Pancreas (tissue), 10 donors: ENCODE data around the gene RNPEPL1. TPM values are rescaled to one million over a fixed set of nuclear protein-coding genes. Genes with fewer than 3 reads are reported as not detected.
A peak's percentile ranks its signal among the peaks of the same experiment; 100 is the strongest.
"Not testable (repeated sequence)": the region's sequence is repeated elsewhere in the genome, so short reads cannot be mapped to it uniquely, and the experiment has no call there.

ENCODE experiments used
- ATAC-seq, 4 donors: fragments of 200-7000 bp; cut with Tn5 transposase; one replicate each; pipeline versions ENCODE4 v1.8.0 to v1.9.1; 2020; ENCODE audit warnings: mild to moderate bottlenecking in 4 of 4, moderate library complexity in 4 of 4
- DNase-seq, 6 donors: peaks; one replicate each; pipeline ENCODE4 v3.0.0-alpha.2; 2020
- FAIRE-seq: peaks from 2 replicates; lab custom pipeline; 2012; peaks lifted over from hg19 to GRCh38; lab: Jason Lieb, UNC
- H3K27ac ChIP-seq, 4 donors: fragments of 200-600 bp; sonication (generic); 1 replicate in 3 of 4; 2 replicates in 1 of 4; pipeline versions ENCODE4 v1.5.0 to v1.8.0; 2020
- H3K27me3 ChIP-seq, 4 donors: fragments of 200-600 bp; one replicate each; pipeline ENCODE4 v1.8.0; 2021
- H3K36me3 ChIP-seq, 3 donors: fragments of 200-600 bp; sonication (generic) in 1 of 3; one replicate each; pipeline versions ENCODE4 v1.5.0 to v1.8.0; 2020 to 2021
- H3K4me1 ChIP-seq, 3 donors: fragments of 200-600 bp; one replicate each; pipeline ENCODE4 v1.8.0; 2021
- H3K4me3 ChIP-seq, 4 donors: fragments of 200-600 bp; sonication (generic) in 2 of 4; one replicate each; pipeline versions ENCODE4 v1.5.0 to v1.8.0; 2020 to 2021
- H3K9me3 ChIP-seq, 4 donors: fragments of 200-600 bp; one replicate each; pipeline ENCODE4 v1.8.0; 2021
- WGBS, 2 donors: extraction: QIAGEN DNeasy Blood & Tissue Kit; methylation state at CpG; one replicate each; pipeline ENCODE4 v1.1.7; 2013; 5-methylcytosine and 5-hydroxymethylcytosine counted together
- intact Hi-C, 3 donors: fragments of 100-400 bp; cut with DNase I; formaldehyde crosslinking; loops; one replicate each; pipeline versions ENCODE4 v1.11.1 to v1.14.2; 2022
- polyA plus RNA-seq, 2 donors: library from polyadenylated mRNA; stranded (reverse); fragments of 200-250 nt; gene quantifications; one replicate each; pipeline ENCODE4 v1.2.3, GENCODE V29; 2013
- total RNA-seq, 6 donors: library from RNA; stranded (reverse); fragmentation: NEBNext Ultra II Directional in 4 of 6; extraction: Animal tissue kit (Norgen Biotek cat#: 25700) in 4 of 6; gene quantifications; one replicate each; pipeline versions ENCODE4 v1.2.1 to v1.2.4, GENCODE V29; 2021 to 2023
- TF ChIP-seq, protein P1 (sequence below), 4 donors: fragments of 200-600 bp; sonication (generic) in 3 of 4; IDR thresholded peaks; one replicate each; pipeline versions ENCODE4 v1.5.0 to v1.8.0; 2021; ENCODE audit warnings: antibody characterized with exemption in 4 of 4
- donor health status: healthy with polysubstance abuse.
- donor health status: DM: no; HTN: no; CAD: no; lungs with moderate emphysema.
- donor health status: DM: no; HTN: no; CAD: no.
- donor health status: control.
- donor health status: control.
- donor health status: Bipolar disorder and iron deficiency.
- donor health status: DM: yes; HTN: yes; CAD: no.
- donor health status: DM: no; HTN: no; CAD: no.
- donor health status: DM: no; HTN: no; CAD: no.
- donor health status: DM: yes; HTN: yes; CAD: no.

RNPEPL1 gene
- total and polyA plus RNA-seq, 8 donors: 37.1 to 195 (median 43.9) TPM

DNA sequence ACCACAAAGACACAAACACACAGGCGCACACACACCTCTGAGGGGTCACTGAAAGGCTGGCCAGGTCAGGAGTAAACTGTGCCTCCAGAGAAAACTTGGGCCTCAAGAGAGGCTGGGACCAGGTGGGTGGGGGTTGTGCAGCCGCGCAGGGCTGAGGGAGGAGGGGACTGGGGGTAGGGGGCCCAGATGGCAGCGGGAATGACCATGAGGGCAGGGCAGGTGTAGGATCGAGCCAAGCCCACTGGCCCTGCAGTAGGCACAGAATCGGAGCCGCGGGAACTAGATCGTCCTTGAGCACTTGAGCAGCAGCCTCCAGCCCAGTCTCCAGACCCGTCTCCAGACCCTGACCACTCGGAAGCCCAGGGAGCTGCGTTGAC is 47.3 kb upstream of the RNPEPL1 start:
- H3K27ac ChIP-seq: no peak overlapping the region
- H3K4me3 ChIP-seq: no peak overlapping the region
- DNase-seq (peak in 2 of 6 donors; percentile 44 to 47), FAIRE-seq (no peak), ATAC-seq (no peak)
- intact Hi-C loops: no loop called here
- H3K27me3 ChIP-seq: no peaks in the 10 kb centered on the region
- no peaks in the 10 kb centered on the region for H3K4me1 ChIP-seq
- peaks cover 0 to 14% (median 0%) of the 10 kb centered on the region in 3 donors for H3K36me3 ChIP-seq
- no peaks in the 10 kb centered on the region for H3K9me3 ChIP-seq
- TF ChIP-seq, protein P1, sequence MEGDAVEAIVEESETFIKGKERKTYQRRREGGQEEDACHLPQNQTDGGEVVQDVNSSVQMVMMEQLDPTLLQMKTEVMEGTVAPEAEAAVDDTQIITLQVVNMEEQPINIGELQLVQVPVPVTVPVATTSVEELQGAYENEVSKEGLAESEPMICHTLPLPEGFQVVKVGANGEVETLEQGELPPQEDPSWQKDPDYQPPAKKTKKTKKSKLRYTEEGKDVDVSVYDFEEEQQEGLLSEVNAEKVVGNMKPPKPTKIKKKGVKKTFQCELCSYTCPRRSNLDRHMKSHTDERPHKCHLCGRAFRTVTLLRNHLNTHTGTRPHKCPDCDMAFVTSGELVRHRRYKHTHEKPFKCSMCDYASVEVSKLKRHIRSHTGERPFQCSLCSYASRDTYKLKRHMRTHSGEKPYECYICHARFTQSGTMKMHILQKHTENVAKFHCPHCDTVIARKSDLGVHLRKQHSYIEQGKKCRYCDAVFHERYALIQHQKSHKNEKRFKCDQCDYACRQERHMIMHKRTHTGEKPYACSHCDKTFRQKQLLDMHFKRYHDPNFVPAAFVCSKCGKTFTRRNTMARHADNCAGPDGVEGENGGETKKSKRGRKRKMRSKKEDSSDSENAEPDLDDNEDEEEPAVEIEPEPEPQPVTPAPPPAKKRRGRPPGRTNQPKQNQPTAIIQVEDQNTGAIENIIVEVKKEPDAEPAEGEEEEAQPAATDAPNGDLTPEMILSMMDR (IDR thresholded peaks at IDR 0.05): no peak
- WGBS, 2 donors: 89 to 91% methylated on average over 10 to 12 of the region's 12 CpGs

DNA sequence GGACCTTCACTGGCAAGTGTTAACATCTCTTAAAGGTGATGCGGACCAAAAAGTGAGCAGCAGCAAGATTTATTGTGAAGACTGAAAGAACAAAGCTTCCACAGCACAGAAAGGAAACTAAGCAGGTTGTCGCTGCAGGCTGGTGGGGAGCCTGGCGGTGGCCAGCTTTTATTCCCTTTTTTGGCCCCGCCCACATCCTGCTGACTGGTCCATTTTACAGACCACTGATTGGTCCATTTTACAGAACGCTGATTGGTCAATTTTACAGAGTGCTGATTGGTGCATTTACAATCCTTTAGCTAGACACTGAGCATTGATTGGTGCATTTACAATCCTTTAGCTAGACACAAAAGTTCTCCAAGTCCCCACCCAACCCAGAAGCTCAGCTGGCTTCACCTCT is 46.4 kb upstream of the RNPEPL1 start:
- DNase-seq: peak in 1 of 6 donors; percentile 2
- FAIRE-seq, intact Hi-C loops, H3K27ac ChIP-seq, H3K4me3 ChIP-seq, ATAC-seq, H3K4me1 ChIP-seq, H3K27me3 ChIP-seq, H3K9me3 ChIP-seq: not testable (repeated sequence)
- H3K36me3 ChIP-seq: peaks cover 0 to 14% (median 0%) of the 10 kb centered on the region in 3 donors
- WGBS, 2 donors: 94 to 97% methylated on average over 5 of the region's 5 CpGs

DNA sequence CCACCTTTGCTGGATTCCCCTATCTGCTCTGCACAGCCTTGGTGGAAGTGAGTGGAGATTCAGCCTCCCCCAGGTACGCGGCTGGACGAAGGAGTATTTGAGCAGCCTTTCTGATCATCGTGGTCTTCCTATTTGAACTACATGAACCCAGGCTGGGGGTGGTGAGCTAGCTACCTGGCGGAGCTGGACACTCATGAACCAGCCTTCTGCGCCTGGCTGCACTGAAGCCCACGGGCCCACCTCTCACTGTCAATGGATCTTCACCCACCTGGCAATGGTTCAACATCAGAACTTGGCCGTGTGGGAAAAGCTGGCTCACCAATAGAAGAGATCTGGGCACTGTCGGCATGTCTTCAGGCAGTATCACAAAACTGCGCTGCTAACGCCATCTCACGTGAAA is 45.9 kb upstream of the RNPEPL1 start:
- ATAC-seq (no peak), FAIRE-seq (no peak), DNase-seq (peak in 2 of 6 donors; percentile 11 to 22)
- intact Hi-C loops: no loop called here
- Histone ChIP-seq H3K27ac (no peak overlapping the region), H3K36me3 (peaks cover 0 to 14% (median 0%) of the 10 kb centered on the region in 3 donors), H3K9me3 (no peaks in the 10 kb centered on the region), H3K4me1 (no peaks in the 10 kb centered on the region), H3K27me3 (no peaks in the 10 kb centered on the region), H3K4me3 (no peak overlapping the region)
- 94 to 96% methylated on average over 12 of the region's 12 CpGs for WGBS, 2 donors
- TF ChIP-seq, protein P1 (IDR thresholded peaks at IDR 0.05): no peak

DNA sequence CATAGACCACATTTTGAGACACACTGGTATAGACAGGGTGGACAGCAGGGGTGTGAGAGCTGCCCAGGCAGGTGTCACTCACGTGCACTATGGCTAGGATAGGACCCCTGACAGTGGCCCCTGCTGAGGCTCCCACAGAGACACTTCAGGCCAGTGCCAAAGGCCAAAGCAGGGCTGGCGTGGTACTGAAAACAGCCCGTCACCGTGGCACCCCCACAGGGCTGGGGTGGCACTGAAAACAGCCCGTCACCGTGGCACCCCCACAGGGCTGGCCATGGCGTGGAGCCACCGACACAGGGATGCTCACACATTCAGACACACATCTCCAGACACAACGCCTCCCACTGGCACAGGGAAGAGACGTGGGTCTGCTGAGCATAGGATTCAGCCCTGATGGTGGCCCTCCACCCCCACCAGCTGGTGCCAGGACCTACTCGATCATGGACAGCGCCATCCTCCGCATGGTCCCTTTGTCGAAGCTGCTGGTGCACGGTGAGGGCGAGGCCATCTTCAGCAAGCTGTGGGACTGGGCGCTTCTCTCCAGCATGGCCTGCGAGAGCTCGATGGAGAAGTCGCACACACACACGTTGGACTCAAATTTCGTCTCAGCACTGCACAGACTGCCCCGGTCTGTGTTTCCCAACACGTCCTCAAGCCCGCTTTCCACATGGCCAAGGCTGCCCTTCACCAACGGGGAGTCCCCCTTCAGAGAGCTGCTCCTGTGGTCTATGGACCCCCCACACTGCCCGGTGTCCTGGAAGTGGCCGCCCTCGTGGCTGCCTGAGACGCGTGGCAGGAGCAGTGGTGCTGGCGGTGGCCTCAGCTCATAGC is 44.6 kb upstream of the RNPEPL1 start:
- DNase-seq: peak in 2 of 6 donors; percentile 41 to 55
- no peaks in the 10 kb centered on the region for H3K9me3 ChIP-seq
- H3K36me3 ChIP-seq: peaks cover 0 to 14% (median 0%) of the 10 kb centered on the region in 3 donors
- H3K4me3 ChIP-seq: no peak overlapping the region
- no peaks in the 10 kb centered on the region for H3K4me1 ChIP-seq
- no peak for FAIRE-seq
- ATAC-seq: no peak
- H3K27ac ChIP-seq: no peak overlapping the region
- WGBS, 2 donors: 97% methylated on average over 32 of the region's 32 CpGs
- intact Hi-C loops: no loop called here
- TF ChIP-seq, protein P1 (IDR thresholded peaks at IDR 0.05): no peak
- H3K27me3 ChIP-seq: no peaks in the 10 kb centered on the region

DNA sequence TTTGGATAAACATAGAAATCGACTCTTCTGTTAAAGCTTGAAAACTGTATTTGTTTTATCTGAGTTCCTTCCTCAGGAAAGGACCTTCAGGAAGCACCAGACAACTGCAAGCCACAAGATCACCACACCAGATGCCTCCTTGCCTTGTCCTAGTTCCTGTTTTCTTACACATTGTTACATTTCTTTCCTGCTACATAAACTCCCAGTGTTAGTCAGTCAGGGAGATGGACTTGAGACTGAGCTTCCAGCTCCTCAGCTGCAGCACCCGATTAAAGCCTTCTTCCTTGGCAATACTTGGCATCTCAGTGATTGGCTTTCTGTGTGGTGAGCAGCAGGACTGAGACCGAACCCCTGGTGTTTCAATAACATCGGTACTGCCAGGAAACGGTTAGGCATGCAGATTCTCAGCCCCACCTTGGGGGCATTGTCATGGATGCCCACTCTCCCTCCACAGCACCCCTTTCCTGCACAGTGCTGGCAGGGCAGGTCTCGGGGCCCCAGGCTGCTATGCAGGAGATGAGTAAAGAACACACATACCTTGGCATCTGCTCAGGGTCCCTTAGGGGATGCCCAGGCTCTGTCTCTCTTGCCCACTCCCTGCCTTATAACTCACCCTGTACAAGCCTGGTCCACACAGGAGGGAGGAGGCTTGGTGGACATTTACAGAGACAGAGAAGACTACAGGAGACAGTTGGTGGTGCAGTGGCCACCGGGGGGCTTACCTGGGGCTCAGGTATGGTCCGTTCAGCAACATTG is 43.1 kb upstream of the RNPEPL1 start:
- H3K36me3 ChIP-seq: peaks cover 0 to 14% (median 0%) of the 10 kb centered on the region in 3 donors
- H3K4me1 ChIP-seq: no peaks in the 10 kb centered on the region
- intact Hi-C loops: no loop called here
- H3K27ac ChIP-seq: no peak overlapping the region
- TF ChIP-seq, protein P1 (IDR thresholded peaks at IDR 0.05): no peak
- ATAC-seq: no peak
- no peaks in the 10 kb centered on the region for H3K9me3 ChIP-seq
- DNase-seq: peak in 2 of 6 donors; percentile 25 to 28
- WGBS, 2 donors: 89 to 91% methylated on average over 8 of the region's 8 CpGs
- H3K27me3 ChIP-seq: no peaks in the 10 kb centered on the region
- H3K4me3 ChIP-seq: no peak overlapping the region
- FAIRE-seq: no peak
